NCI-H1436 treated with DMSO at 0.1 percent for 48 hours (cell line): Measurements from ENCODE around the gene ALG10B.

Experiments
- DNase-seq: peaks from one replicate; lab custom pipeline; 2025; lab: John Stamatoyannopoulos, UW

The ALG10B gene

GRCh38 chr12:38374751-38375150, 58.2 kb downstream of the ALG10B start:
- DNase-seq: no peak
